Subcutaneous adipose tissue (tissue), 4 donors: ENCODE data around the gene TGFBR3. TPM values are rescaled to one million over a fixed set of nuclear protein-coding genes. Genes with fewer than 3 reads are reported as not detected.

Experiments
- CTCF ChIP-seq: fragments of 450-650 bp; IDR thresholded peaks from one replicate; pipeline ENCODE4 v1.5.1; 2016; ENCODE audit warnings: low read depth, mild to moderate bottlenecking, control low read depth, antibody characterized with exemption, moderate library complexity
- total RNA-seq, 4 donors: library from RNA; depleted of rRNA; stranded (reverse); fragments of >200 nt; gene quantifications; one replicate each; pipeline ENCODE4 v1.1.0, GENCODE V29; 2016

Gene TGFBR3
- total RNA-seq, 4 donors from 2014 or later: 206 to 374 (median 284) TPM

GRCh38 chr1:91777630-91778300 lies 108.2 kb downstream of the TGFBR3 start:
- TF ChIP-seq CTCF: no peak

- TF ChIP-seq CTCF: no peak
Measured at GRCh38 chr1:91777196-91777595, 108.8 kb downstream of the TGFBR3 start.

- no peak for TF ChIP-seq CTCF
Measured at GRCh38 chr1:91776068-91776794, 109.7 kb downstream of the TGFBR3 start.

GRCh38 chr1:91775227-91775626 lies 110.7 kb downstream of the TGFBR3 start:
- TF ChIP-seq CTCF: no peak

GRCh38 chr1:91774520-91775203 lies 111.3 kb downstream of the TGFBR3 start:
- TF ChIP-seq CTCF: no peak

GRCh38 chr1:91771717-91772116 lies 114.2 kb downstream of the TGFBR3 start:
- no peak for TF ChIP-seq CTCF

GRCh38 chr1:91770667-91771268 lies 115.2 kb downstream of the TGFBR3 start:
- TF ChIP-seq CTCF: no peak
